CD4-positive, alpha-beta T cell (primary cell): ENCODE results near the gene STC2. TPM values are rescaled to one million over a fixed set of nuclear protein-coding genes. Genes with fewer than 3 reads are reported as not detected.

Source experiments
- ATAC-seq: fragments of 200-7000 bp; cut with Tn5 transposase; one replicate; pipeline ENCODE4 v1.10.0; 2022; ENCODE audit warnings: mild to moderate bottlenecking; ENCODE audit not compliant: poor library complexity
- CTCF ChIA-PET: fragments of 350-600 bp; sonication (Branson Sonifier 250); formaldehyde crosslinking; loops from one replicate; lab custom pipeline; 2021; ENCODE audit warnings: antibody characterized with exemption, inconsistent platforms; lab: Charles Lee
- POLR2A ChIA-PET: fragments of 350-600 bp; sonication (Branson Sonifier 250); formaldehyde crosslinking; loops from one replicate; lab custom pipeline; 2021; ENCODE audit warnings: antibody characterized with exemption, inconsistent platforms; lab: Charles Lee
- DNase-seq, 14 experiments: peaks; one replicate each; pipeline ENCODE4 v3.0.0-alpha.2; 2013 to 2020; ENCODE audit warnings: mixed read lengths in 2 of 14
- H3K27ac ChIP-seq, 2 donors: one replicate each; pipeline versions ENCODE4 v1.5.1 to v1.7.0; 2013; ENCODE audit warnings: low read length in 2 of 2, low read depth in 1 of 2, mild to moderate bottlenecking in 1 of 2
- H3K27me3 ChIP-seq, 2 experiments: 1 replicate in 1 of 2; 2 replicates in 1 of 2; pipeline versions ENCODE4 v1.6.1 to v1.7.0; 2013; ENCODE audit warnings: low read length in 2 of 2, control low read depth in 1 of 2, mild to moderate bottlenecking in 1 of 2, moderate library complexity in 1 of 2; ENCODE audit not compliant: insufficient read depth in 2 of 2, control insufficient read depth in 1 of 2
- H3K36me3 ChIP-seq: one replicate; pipeline ENCODE4 v1.6.1; 2013; ENCODE audit warnings: low read length, control low read depth; ENCODE audit not compliant: insufficient read depth
- H3K4me1 ChIP-seq: one replicate; pipeline ENCODE4 v1.6.1; 2013; ENCODE audit warnings: low read length, control low read depth; ENCODE audit not compliant: insufficient read depth
- H3K4me3 ChIP-seq: one replicate; pipeline ENCODE4 v1.5.1; 2013; ENCODE audit warnings: mild to moderate bottlenecking, low read length, moderate library complexity
- H3K9me3 ChIP-seq, 2 experiments: 1 replicate in 1 of 2; 2 replicates in 1 of 2; pipeline versions ENCODE4 v1.6.1 to v1.7.0; 2013; ENCODE audit warnings: low read length in 2 of 2, mild to moderate bottlenecking in 2 of 2, control low read depth in 1 of 2, moderate library complexity in 1 of 2; ENCODE audit not compliant: control insufficient read depth in 1 of 2, insufficient read depth in 1 of 2
- H3K27ac Mint-ChIP-seq: one replicate; pipeline ENCODE4 v1.8.0; 2020; ENCODE audit warnings: mixed read lengths
- H3K27me3 Mint-ChIP-seq: one replicate; pipeline ENCODE4 v1.8.0; 2021; ENCODE audit warnings: mixed read lengths
- H3K36me3 Mint-ChIP-seq: one replicate; pipeline ENCODE4 v1.8.0; 2021; ENCODE audit warnings: low read depth, mixed read lengths
- H3K4me1 Mint-ChIP-seq: one replicate; pipeline ENCODE4 v1.8.0; 2021; ENCODE audit warnings: low read depth, mixed read lengths
- H3K4me3 Mint-ChIP-seq: one replicate; pipeline ENCODE4 v1.8.0; 2020; ENCODE audit warnings: mild to moderate bottlenecking, mixed read lengths
- H3K9me3 Mint-ChIP-seq: one replicate; pipeline ENCODE4 v1.8.0; 2020; ENCODE audit warnings: mixed read lengths
- intact Hi-C, 2 experiments: fragments of 100-400 bp; cut with DNase I in 1 of 2; cut with micrococcal nuclease in 1 of 2; formaldehyde crosslinking; loops; one replicate each; pipeline versions ENCODE4 v1.15.1 to v1.9.0; 2023 to 2025; cut with DNase I, micrococcal nuclease
- total RNA-seq, 174 experiments: library from RNA in 2 of 174; stranded (reverse) in 2 of 174; gene quantifications; one replicate each; pipeline ENCODE4 v1.2.3 and lab custom pipeline; 2021 to 2026
- TF ChIP-seq, protein P1 (sequence below): fragments of 200-600 bp; IDR thresholded peaks from one replicate; pipeline ENCODE4 v1.8.0; 2022; ENCODE audit warnings: antibody characterized with exemption, mild to moderate bottlenecking

Gene STC2
- total RNA-seq, 2 experiments from 2014 or later, result not detected

DNA sequence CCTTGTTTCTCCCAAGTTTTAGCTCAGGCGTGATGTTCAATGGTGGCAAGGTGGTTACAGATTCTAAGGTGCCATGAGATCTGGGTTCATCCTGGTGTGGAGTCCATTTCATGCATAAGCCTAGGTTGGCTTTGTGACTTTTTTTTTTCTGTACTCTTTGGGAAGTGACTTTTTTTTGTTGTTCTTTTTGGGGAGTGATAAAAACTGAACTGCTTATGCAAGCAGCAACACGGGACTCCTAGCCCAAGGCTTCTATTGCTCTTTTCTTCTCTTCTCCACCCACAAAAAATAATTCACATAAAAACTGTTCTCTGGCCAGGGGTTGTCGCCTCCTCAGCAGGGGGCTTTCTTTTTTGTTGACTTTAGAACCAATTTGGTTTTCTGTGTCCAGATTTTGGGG, 15.4 kb downstream of the STC2 start:
- Mint-ChIP-seq H3K4me3 (no peak overlapping the region), H3K27me3 (peaks cover 88% of the 10 kb centered on the region), H3K27ac (no peak overlapping the region), H3K9me3 (peaks cover 5% of the 10 kb centered on the region), H3K36me3 (no peaks in the 10 kb centered on the region), H3K4me1 (no peaks in the 10 kb centered on the region)
- Histone ChIP-seq H3K27ac (no peak overlapping the region), H3K4me1 (no peaks in the 10 kb centered on the region), H3K36me3 (no peaks in the 10 kb centered on the region), H3K4me3 (no peak overlapping the region), H3K9me3 (peaks cover 3 to 18% of the 10 kb centered on the region in 2 experiments), H3K27me3 (peaks cover 21 to 39% of the 10 kb centered on the region in 2 experiments)
- ChIA-PET POLR2A (no interaction called here), CTCF (no interaction called here)
- no peak for ATAC-seq
- intact Hi-C loops, result no loop called here
- DNase-seq, result no peak
- TF ChIP-seq, protein P1, sequence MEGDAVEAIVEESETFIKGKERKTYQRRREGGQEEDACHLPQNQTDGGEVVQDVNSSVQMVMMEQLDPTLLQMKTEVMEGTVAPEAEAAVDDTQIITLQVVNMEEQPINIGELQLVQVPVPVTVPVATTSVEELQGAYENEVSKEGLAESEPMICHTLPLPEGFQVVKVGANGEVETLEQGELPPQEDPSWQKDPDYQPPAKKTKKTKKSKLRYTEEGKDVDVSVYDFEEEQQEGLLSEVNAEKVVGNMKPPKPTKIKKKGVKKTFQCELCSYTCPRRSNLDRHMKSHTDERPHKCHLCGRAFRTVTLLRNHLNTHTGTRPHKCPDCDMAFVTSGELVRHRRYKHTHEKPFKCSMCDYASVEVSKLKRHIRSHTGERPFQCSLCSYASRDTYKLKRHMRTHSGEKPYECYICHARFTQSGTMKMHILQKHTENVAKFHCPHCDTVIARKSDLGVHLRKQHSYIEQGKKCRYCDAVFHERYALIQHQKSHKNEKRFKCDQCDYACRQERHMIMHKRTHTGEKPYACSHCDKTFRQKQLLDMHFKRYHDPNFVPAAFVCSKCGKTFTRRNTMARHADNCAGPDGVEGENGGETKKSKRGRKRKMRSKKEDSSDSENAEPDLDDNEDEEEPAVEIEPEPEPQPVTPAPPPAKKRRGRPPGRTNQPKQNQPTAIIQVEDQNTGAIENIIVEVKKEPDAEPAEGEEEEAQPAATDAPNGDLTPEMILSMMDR, result no peak

DNA sequence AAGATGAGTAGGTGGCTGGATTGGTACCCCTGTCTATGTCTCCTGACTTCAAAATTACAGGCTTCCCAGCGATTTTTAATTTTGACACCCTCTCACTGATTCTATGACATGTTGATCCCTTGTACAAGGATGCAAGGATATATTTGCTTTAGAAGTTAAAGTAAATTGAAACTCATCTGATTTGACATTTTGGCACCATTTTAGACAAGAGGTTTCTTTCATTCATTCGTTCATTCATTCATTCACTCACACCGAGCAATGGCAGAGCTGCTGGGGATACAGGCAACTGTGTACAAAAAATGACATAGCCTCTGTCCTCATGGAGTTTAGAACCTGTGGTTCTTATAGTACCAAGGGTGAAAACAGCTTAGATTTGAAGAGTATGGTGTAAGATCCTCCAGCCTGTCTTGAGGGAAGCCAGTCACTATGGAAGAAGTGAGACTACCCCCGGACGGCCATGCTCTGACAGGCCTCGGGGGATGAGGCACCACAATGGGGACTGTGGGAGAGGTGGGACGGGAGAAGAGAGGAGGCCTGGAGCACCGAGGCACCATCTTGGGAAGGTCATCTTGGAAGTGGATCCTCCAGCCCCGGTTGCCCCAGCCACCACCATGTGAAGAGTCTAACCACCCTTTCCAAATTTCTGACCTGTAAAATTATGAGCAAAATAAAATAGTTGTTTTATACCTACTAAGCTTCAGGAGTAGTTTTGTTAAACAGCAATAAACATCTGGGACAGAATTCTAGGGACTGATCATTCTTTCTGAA, 16.2 kb downstream of the STC2 start:
- ATAC-seq (no peak), DNase-seq (no peak)
- H3K27ac Mint-ChIP-seq, result no peak overlapping the region
- intact Hi-C loops, result no loop called here
- Histone ChIP-seq H3K27ac (no peak overlapping the region), H3K9me3 (peaks cover 4 to 20% of the 10 kb centered on the region in 2 experiments), H3K4me1 (no peaks in the 10 kb centered on the region), H3K27me3 (peaks cover 21 to 39% of the 10 kb centered on the region in 2 experiments), H3K36me3 (no peaks in the 10 kb centered on the region), H3K4me3 (no peak overlapping the region)
- POLR2A ChIA-PET, result no interaction called here
- peaks cover 83% of the 10 kb centered on the region for H3K27me3 Mint-ChIP-seq
- no peaks in the 10 kb centered on the region for H3K4me1 Mint-ChIP-seq
- no peaks in the 10 kb centered on the region for H3K36me3 Mint-ChIP-seq
- TF ChIP-seq, protein P1, result no peak
- CTCF ChIA-PET, result no interaction called here
- no peak overlapping the region for H3K4me3 Mint-ChIP-seq
- peaks cover 5% of the 10 kb centered on the region for H3K9me3 Mint-ChIP-seq

GRCh38 chr5:173310861-173311785, 17.1 kb downstream of the STC2 start:
- TF ChIP-seq, protein P1, result no peak
- POLR2A ChIA-PET, result no interaction called here

More at GRCh38 chr5:173310861-173311785, 17.1 kb downstream of the STC2 start:
- no peaks in the 10 kb centered on the region for H3K36me3 ChIP-seq
- H3K36me3 Mint-ChIP-seq, result no peaks in the 10 kb centered on the region
- H3K27ac ChIP-seq, result no peak overlapping the region
- peaks cover 5% of the 10 kb centered on the region for H3K9me3 Mint-ChIP-seq
- no peak overlapping the region for H3K27ac Mint-ChIP-seq
- CTCF ChIA-PET, result no interaction called here
- intact Hi-C loops, result no loop called here
- no peak overlapping the region for H3K4me3 ChIP-seq
- H3K27me3 ChIP-seq, result peaks cover 21 to 39% of the 10 kb centered on the region in 2 experiments
- DNase-seq (no peak), ATAC-seq (no peak)
- H3K4me1 Mint-ChIP-seq, result no peaks in the 10 kb centered on the region
- no peak overlapping the region for H3K4me3 Mint-ChIP-seq
- H3K27me3 Mint-ChIP-seq, result peaks cover 81% of the 10 kb centered on the region
- H3K9me3 ChIP-seq, result peaks cover 4 to 20% of the 10 kb centered on the region in 2 experiments
- no peaks in the 10 kb centered on the region for H3K4me1 ChIP-seq
